NOMO-1 (cell line): Measurements from ENCODE around the gene TACC3.
A peak's percentile ranks its signal among the peaks of the same experiment; 100 is the strongest.

Experiments
- DNase-seq, 2 experiments: peaks; one replicate each; lab custom pipeline; 2025; ENCODE audit not compliant: unreplicated experiment in 2 of 2; lab: John Stamatoyannopoulos, UW

The TACC3 gene

DNA sequence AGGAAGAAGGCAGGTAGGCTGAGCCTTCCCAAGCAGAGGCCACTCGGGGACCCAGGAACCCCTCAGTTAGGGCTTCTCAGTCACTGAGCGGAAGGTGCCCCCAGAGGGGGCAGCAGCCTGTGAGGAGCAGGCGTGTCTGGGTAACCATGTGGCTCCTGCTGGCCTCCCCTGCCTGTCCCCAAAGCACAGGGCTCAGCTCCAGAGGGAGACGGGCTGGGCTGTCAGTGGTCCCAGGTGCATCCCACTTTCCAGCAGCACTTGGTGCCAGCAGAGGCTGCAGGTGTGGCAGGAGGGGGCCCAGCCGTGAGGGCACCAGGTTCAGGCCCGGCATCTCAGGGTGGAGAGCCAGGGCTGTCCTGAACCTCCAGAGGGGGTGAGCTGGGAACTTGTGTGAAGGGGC is 22.7 kb downstream of the TACC3 start:
- no peak for DNase-seq

- DNase-seq, result no peak
Observed at GRCh38 chr4:1744552-1744951, 23.2 kb downstream of the TACC3 start.

DNA sequence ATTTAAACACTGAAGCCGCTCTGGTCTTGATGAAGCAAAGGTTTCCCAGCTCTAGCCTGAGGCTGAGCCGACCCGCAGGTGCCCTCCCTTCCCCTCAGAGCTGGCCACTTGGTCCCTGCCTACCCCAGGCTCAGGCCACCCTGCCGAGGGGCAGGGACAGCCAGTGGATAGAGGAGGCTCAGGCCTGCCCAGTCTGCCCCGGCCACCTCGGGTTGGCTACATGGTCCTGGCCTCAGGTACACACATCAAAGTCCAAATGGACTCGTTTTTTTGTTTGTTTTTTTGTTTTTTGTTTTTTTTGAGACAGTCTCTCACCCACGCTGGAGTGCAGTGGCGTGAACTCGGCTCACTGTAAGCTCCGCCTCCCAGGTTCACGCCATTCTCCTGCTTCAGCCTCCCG is 23.8 kb downstream of the TACC3 start:
- no peak for DNase-seq

DNA sequence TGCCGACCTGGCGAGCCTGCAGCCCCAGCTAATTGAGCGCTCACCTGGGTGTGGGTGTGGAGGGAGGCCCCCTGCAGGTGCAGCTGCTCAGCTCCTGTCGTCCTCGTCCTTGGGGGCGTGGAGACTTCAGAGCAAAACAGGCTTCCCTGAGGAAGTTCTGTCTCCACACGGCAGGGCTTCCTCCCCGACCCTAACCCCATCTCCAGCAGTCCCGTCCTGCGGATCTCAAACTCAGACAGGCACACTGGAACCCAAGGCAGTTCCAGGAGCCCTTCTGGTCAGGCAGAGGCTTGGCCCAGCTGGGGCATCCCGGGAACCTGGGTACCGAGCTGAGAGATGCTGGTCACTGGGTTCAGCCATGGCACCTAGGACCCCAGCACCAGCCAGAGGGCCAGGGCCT is 24.4 kb downstream of the TACC3 start:
- no peak for DNase-seq

GRCh38 chr4:1746265-1746691 is 25.0 kb downstream of the TACC3 start:
- peak; percentile 72 to 74 for DNase-seq

DNA sequence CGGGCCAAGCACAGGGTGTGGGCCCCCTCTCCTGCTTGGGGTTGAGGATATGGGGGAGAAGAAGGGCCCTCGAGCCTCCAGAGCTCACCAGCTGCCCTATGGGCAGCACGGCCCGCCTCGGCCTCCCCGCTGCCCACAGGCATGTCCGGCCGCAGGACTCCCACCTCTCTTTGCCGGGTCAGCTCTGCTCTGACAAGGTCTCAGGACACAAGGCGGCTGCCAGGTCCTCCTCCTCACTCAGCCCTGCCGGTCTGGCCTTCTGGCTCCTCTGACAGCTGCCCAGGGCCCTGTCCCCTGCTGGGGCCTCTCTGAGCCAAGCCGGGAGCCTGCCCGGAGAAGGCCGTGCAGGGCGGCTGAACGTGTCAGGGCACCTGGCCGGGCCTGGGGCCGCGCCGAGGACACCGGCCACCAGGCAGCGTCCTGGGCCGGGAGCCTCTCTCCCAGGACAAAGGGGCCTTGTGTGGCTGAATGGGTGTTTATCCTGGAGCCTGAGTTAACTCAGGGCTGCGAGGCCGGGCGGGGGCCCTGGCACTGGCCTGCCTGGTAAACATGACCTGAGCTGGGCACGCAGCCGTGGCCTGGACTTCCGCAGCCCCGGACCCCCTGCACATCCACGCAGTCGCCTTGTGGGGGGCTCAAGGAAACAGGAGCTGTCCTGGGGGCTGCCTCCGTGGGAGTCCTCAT is 25.7 kb downstream of the TACC3 start:
- no peak for DNase-seq

DNA sequence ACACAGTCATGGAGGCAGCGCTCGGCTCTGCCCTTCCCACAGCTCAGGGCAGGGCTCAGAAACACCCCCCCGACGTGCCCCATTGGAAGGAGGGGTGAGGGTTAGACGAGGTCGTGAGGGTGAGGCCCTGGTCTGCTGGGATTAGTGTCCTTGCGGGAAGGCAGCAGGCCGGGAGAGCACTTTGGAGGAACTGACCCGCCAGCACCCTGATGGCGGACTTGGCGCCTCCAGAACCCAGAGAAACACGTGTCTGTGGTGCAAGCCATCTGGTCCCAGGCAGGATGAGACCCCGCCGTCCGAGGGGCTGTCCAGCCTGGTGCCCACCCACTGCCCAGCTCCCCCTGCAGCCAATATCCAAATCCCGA is 26.3 kb downstream of the TACC3 start:
- DNase-seq, result no peak

- peak; percentile 71 to 78 for DNase-seq
Observed at GRCh38 chr4:1748465-1748995, 27.2 kb downstream of the TACC3 start.

GRCh38 chr4:1749370-1749769 is 28.0 kb downstream of the TACC3 start:
- DNase-seq, result no peak

DNA sequence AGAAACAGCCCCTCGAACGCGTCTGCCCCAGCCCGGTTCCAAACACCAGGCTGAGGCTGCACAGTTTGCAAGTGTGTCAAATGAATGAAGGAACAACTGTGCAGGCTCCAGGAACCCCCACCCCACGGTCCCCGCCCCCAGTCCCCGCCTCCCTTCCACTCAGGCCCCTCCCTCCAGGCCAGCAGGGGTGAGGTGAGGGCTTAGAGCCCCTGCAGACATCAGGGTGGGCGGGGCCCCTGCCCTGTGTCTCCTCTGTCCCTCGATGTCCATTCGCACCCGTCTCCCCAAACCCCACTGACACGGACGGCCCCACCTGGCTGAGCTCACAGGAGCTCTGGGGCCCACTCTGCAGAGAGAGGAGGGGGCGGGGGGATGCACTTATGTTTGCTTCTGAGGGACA is 28.5 kb downstream of the TACC3 start:
- DNase-seq, result no peak

- DNase-seq, result no peak
Observed at GRCh38 chr4:1750381-1751154, 29.2 kb downstream of the TACC3 start.

DNA sequence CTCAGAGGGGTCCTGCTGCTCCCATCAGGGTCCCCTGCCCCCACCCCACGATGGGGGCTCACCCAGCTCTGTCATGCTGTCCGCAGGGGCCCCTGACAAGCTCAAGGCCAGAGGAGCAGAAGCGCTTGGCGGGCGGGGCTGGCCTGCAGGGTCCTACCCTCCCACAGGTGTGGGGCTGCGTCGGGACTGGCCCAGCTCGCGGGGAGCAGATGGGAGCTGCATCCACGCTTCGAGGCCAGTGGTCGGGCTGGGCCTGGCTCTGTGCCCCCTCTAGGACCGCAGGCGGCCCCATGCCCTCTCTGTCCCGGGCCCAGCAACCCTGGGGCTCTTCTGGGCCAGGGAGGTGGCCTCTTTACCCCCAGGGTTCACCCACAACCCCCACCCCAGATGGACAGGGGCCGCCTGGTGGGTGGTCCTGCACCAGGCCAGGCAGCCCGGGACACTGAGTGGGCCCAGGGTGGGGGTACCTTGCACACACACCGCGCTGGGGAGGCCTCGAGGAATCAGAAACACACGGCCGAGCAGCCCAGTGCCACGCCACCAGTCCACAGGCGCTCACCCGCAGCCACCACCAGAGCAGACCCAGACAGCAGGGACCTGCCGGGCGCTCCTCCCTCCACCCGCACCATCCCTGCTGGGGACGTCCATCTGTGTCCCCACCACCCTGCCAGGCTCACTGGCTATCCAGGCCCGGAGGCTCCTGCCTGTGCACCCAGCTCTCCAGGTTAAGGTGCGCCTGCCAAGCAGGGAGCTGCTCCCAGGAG is 30.0 kb downstream of the TACC3 start:
- DNase-seq, result no peak

- no peak for DNase-seq
Observed at GRCh38 chr4:1751919-1752283, 30.6 kb downstream of the TACC3 start.

GRCh38 chr4:1752284-1753041 is 31.1 kb downstream of the TACC3 start:
- DNase-seq, result peak in 1 of 2 experiments; percentile 34

GRCh38 chr4:1753294-1753696 is 32.0 kb downstream of the TACC3 start:
- no peak for DNase-seq

DNA sequence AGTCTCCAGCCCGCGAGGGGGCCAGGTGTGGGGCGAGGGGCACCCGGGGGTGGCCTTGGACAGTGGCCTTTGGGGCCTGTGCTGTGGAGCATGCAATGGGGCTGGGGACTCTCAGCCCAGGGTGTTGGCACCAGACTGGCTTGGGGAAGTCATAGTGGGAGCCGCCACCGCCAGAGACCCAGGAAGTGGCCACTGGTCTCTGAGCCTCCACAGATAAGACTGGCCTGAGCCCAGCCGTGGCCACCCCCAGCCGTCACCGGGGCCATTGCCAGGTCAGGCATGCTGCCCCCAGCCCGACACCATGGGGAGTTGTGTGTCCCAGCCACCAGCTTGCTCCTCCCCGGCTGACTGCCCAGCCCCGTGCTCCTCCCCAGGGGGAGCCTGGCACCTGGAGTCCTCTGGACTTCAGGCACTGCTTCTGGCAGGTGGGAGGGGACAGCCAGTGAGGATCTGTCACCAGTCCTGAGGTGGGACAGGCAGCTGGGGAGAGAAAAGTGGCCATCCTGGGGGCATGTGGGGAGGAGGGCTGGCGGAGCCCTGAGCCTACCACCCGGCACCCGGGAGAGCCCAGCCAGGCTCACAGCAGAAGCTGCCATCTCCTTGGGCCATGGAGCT is 32.5 kb downstream of the TACC3 start:
- no peak for DNase-seq

DNA sequence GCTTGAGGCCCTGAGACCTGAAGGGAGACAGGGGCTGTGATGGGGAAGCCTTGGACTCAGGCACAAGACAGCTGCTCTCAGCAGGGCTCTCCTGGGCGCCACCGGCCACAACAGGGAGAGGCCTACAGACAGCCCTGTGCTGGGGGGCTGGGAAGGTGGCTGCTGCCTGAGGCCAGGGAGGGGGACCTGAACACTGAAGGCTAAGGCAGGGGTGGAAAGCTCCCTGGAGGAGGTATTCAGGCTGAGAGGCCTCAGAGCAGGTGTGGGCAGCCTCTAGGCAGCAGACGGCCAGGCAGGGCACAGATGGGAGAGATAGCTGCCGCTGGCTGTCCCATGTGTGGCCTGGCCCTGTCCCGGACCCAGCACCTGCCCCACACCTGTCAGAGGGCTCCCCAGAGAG is 33.0 kb downstream of the TACC3 start:
- no peak for DNase-seq

DNA sequence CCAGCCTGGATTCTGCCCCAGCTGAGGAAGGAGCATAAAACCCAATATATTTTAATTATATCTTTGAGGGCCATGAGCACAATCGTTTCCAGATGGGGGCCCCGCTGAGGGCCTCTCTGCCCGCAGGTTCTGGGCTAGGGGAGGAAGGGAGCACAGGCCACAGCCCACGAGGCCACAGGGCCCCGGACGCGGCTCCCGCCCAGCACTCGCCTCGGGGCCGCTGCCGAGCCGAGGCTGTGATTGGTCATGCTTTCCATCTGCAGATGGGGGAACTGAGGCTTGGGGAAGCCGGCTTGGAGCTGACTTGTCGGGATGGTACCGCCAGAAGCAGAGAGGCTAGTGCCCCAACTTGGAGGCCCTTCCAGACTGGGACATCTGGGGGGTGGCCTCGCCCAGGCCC is 34.0 kb downstream of the TACC3 start:
- no peak for DNase-seq

DNA sequence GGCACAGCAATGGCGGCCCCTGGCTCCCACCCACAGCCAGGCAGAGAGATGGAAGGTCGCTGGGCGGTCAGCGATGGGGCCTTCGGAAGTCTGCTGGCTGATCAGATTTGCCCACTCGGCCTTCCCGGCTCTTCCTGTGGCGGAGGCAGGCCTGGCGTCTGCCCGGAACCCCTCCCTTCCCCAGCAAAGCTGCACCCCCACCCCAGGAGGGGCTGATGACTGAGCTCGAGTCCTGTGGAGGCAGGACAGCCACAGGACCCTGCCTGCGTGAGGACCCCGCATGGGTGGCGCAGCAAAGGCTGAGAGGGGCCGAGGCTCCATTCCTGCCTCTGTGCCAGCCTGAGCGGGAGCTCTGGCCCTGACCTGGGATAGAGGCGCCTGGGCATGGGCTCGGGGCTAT is 34.8 kb downstream of the TACC3 start:
- no peak for DNase-seq
